Smooth muscle cell (in vitro differentiated cells): ENCODE measurements around the gene PPP4R1. TPM values are rescaled to one million over a fixed set of nuclear protein-coding genes. Genes with fewer than 3 reads are reported as not detected.

Source experiments
- DNase-seq: peaks from one replicate; lab custom pipeline; 2025; ENCODE audit not compliant: unreplicated experiment; lab: John Stamatoyannopoulos, UW
- H2AFZ ChIP-seq: fragments of 200-600 bp; sonication (generic); 2 replicates; pipeline ENCODE4 v1.6.0; 2016; ENCODE audit warnings: antibody characterized with exemption, low read depth, mild to moderate bottlenecking
- H3F3A ChIP-seq: fragments of 200-600 bp; sonication (generic); 2 replicates; pipeline ENCODE4 v1.6.0; 2017; ENCODE audit warnings: antibody characterized with exemption, low read depth
- H3K27ac ChIP-seq: fragments of 200-600 bp; sonication (generic); 2 replicates; pipeline ENCODE4 v1.5.1; 2016; ENCODE audit warnings: low read depth, mild to moderate bottlenecking
- H3K27me3 ChIP-seq: fragments of 200-600 bp; sonication (generic); 2 replicates; pipeline ENCODE4 v1.6.1; 2016; ENCODE audit warnings: low read depth, mild to moderate bottlenecking
- H3K36me3 ChIP-seq: fragments of 200-600 bp; sonication (generic); 2 replicates; pipeline ENCODE4 v1.5.1; 2016; ENCODE audit warnings: low read depth
- H3K4me1 ChIP-seq: fragments of 200-600 bp; sonication (generic); 2 replicates; pipeline ENCODE4 v1.5.1; 2016; ENCODE audit warnings: low read depth
- H3K4me2 ChIP-seq: fragments of 200-600 bp; sonication (generic); 2 replicates; pipeline ENCODE4 v1.6.0; 2016; ENCODE audit warnings: mild to moderate bottlenecking
- H3K4me3 ChIP-seq: fragments of 200-600 bp; sonication (generic); 2 replicates; pipeline ENCODE4 v1.5.1; 2016; ENCODE audit warnings: mild to moderate bottlenecking
- H3K79me2 ChIP-seq: fragments of 200-600 bp; sonication (generic); 2 replicates; pipeline ENCODE4 v1.6.0; 2016; ENCODE audit warnings: low read depth, mild to moderate bottlenecking
- H3K9ac ChIP-seq: fragments of 200-600 bp; sonication (generic); 2 replicates; pipeline ENCODE4 v1.6.0; 2016; ENCODE audit warnings: low read depth
- H3K9me3 ChIP-seq: fragments of 200-600 bp; sonication (generic); replicated peaks from 2 replicates; pipeline ENCODE4 v1.5.1; 2016; ENCODE audit warnings: low read depth
- H4K20me1 ChIP-seq: fragments of 200-600 bp; sonication (generic); 2 replicates; pipeline ENCODE4 v1.6.0; 2016; ENCODE audit warnings: low read depth
- WGBS: methylation state at CpG from one replicate; pipeline ENCODE4 v1.1.7; 2016; ENCODE audit warnings: low lambda C conversion rate; 5-methylcytosine and 5-hydroxymethylcytosine counted together
- polyA plus RNA-seq: library from polyadenylated mRNA; unstranded; fragments of >200 nt; fragmentation: Nextera tagmentation; extraction: Ambion mirVana; gene quantifications from 2 replicates; pipeline ENCODE4 v1.2.1, GENCODE V29; 2016
- small RNA-seq: library from RNA; depleted of rRNA; stranded (forward); fragments of <200 nt; gene quantifications from one replicate; pipeline ENCODE3, GENCODE V24; 2014
- total RNA-seq: library from RNA; depleted of rRNA; stranded (reverse); fragments of >200 nt; gene quantifications from 2 replicates; pipeline ENCODE4 v1.2.3, GENCODE V29; 2014
- TF ChIP-seq, protein P1 (sequence below): fragments of 200-600 bp; sonication (generic); IDR thresholded peaks from 2 replicates; pipeline ENCODE4 v1.5.1; 2017; ENCODE audit warnings: borderline replicate concordance, mild to moderate bottlenecking, antibody characterized with exemption; ENCODE audit not compliant: insufficient read depth, poor library complexity, severe bottlenecking

PPP4R1 gene
- total and polyA plus RNA-seq, 2 experiments from 2014 or later, result 25.9 to 78.4 TPM

GRCh38 chr18:9508446-9509025 is 105.8 kb downstream of the PPP4R1 start:
- Histone ChIP-seq H3K4me1 (peaks cover 3% of the 10 kb centered on the region), H3K27me3 (no peaks in the 10 kb centered on the region), H3K9me3 (no peaks in the 10 kb centered on the region), H3K27ac (peak overlapping the region; percentile 7), H3K4me3 (no peak overlapping the region), H3F3A (no peaks in the 10 kb centered on the region), H3K79me2 (peaks cover 78% of the 10 kb centered on the region), H3K4me2 (peak overlapping the region; percentile 28), H3K36me3 (no peaks in the 10 kb centered on the region), H4K20me1 (peaks cover 45% of the 10 kb centered on the region), H3K9ac (no peak overlapping the region), H2AFZ (no peak overlapping the region)
- WGBS, result 24% methylated on average over 2 of the region's 2 CpGs
- no peak for DNase-seq
- TF ChIP-seq, protein P1, sequence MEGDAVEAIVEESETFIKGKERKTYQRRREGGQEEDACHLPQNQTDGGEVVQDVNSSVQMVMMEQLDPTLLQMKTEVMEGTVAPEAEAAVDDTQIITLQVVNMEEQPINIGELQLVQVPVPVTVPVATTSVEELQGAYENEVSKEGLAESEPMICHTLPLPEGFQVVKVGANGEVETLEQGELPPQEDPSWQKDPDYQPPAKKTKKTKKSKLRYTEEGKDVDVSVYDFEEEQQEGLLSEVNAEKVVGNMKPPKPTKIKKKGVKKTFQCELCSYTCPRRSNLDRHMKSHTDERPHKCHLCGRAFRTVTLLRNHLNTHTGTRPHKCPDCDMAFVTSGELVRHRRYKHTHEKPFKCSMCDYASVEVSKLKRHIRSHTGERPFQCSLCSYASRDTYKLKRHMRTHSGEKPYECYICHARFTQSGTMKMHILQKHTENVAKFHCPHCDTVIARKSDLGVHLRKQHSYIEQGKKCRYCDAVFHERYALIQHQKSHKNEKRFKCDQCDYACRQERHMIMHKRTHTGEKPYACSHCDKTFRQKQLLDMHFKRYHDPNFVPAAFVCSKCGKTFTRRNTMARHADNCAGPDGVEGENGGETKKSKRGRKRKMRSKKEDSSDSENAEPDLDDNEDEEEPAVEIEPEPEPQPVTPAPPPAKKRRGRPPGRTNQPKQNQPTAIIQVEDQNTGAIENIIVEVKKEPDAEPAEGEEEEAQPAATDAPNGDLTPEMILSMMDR, result no peak

DNA sequence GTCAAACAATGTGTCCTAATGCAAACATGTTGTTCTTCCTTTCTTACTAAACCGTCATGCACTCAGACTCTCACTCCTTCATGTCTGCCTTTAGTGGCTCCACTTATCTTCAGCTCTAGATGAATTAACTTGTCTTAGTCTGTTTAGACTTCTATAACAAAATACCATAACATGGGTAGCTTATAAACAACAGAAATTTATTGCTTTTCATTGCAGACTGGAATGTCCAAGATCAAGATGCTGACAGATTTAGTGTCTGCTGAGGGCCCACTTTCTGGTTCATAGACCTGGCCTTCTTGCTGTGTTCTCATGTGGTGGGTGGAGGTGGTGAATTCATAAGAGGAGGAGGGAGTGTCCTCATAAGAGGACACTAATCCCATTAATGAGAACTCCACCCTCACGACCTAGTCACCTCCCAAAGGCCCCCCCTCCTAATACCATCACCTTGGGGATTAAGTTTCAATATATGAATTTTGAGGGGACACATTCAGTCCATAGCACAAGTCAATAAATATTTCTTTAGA is 106.7 kb downstream of the PPP4R1 start:
- TF ChIP-seq, protein P1, result no peak
- WGBS, result 34% methylated on average over 2 of the region's 2 CpGs
- no peak for DNase-seq

GRCh38 chr18:9506046-9506792 is 108.1 kb downstream of the PPP4R1 start:
- H2AFZ ChIP-seq, result no peak overlapping the region
- no peaks in the 10 kb centered on the region for H3K36me3 ChIP-seq
- no peak for DNase-seq
- H3K79me2 ChIP-seq, result peaks cover 81% of the 10 kb centered on the region
- WGBS, result 63% methylated on average over 4 of the region's 4 CpGs
- H3F3A ChIP-seq, result no peaks in the 10 kb centered on the region
- no peak overlapping the region for H3K27ac ChIP-seq
- TF ChIP-seq, protein P1, result no peak
- H3K27me3 ChIP-seq, result no peaks in the 10 kb centered on the region
- peaks cover 3% of the 10 kb centered on the region for H3K4me1 ChIP-seq
- no peak overlapping the region for H3K4me3 ChIP-seq
- no peaks in the 10 kb centered on the region for H3K9me3 ChIP-seq
- peak overlapping the region; percentile 1 for H3K4me2 ChIP-seq
- peaks cover 37% of the 10 kb centered on the region for H4K20me1 ChIP-seq
- no peak overlapping the region for H3K9ac ChIP-seq

More for the DNA sequence above, 106.7 kb downstream of the PPP4R1 start:
- Histone ChIP-seq H3K9me3 (no peaks in the 10 kb centered on the region), H3K36me3 (no peaks in the 10 kb centered on the region), H3K27me3 (no peaks in the 10 kb centered on the region), H3F3A (no peaks in the 10 kb centered on the region), H3K79me2 (peaks cover 81% of the 10 kb centered on the region), H3K27ac (peak overlapping the region; percentile 13), H3K4me3 (no peak overlapping the region), H3K9ac (no peak overlapping the region), H3K4me1 (peaks cover 3% of the 10 kb centered on the region), H2AFZ (no peak overlapping the region), H4K20me1 (peaks cover 45% of the 10 kb centered on the region), H3K4me2 (peak overlapping the region; percentile 14)

Small RNA genes lying within 50 kb of the gene (small RNA-seq; reads per million reads assigned to genes)
- gene RNU2-27P (not detected), gene RNU6-903P (not detected)

Other genes with a start within 250 kb of the PPP4R1 start
- 33.6 and 42.9 TPM in 2 replicates for gene RALBP1, start 139.0 kb downstream of the PPP4R1 start, total RNA-seq
- gene RALBP1, start 139.0 kb downstream of the PPP4R1 start, polyA plus RNA-seq, result 33.3 and 40.9 TPM in 2 replicates
- 116 and 123 TPM in 2 replicates for gene RAB31, start 93.7 kb upstream of the PPP4R1 start, total RNA-seq
- 389 and 414 TPM in 2 replicates for gene RAB31, start 93.7 kb upstream of the PPP4R1 start, polyA plus RNA-seq